ENCODE measurements around the gene TAS2R4. TPM values are rescaled to one million over a fixed set of nuclear protein-coding genes. Genes with fewer than 3 reads are reported as not detected.
"Not testable (repeated sequence)": the region's sequence is repeated elsewhere in the genome, so short reads cannot be mapped to it uniquely, and the experiment has no call there.

Gene TAS2R4
- total RNA-seq, 1 donor from 2014 or later: 0.40 TPM

DNA sequence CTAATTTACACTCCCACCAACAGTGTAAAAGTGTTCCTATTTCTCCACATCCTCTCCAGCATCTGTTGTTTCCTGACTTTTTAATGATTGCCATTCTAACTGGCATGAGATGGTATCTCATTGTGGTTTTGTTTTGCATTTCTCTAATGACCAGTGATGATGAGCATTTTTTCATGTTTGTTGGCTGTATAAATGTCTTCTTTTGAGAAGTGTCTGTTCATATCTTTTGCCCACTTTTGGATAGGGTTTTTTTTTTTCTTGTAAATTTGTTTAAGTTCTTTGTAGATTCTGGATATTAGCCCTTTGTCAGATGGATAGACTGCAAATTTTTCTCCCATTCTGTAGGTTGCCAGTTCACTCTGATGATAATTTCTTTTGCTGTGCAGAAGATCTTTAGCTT, 46.0 kb downstream of the TAS2R4 start:
- not testable (repeated sequence) for ATAC-seq; DNase-seq (ENCODE audit: low spot score)

Other genes with a start within 250 kb of the TAS2R4 start
- gene AGK, start 225.3 kb upstream of the TAS2R4 start, total RNA-seq: 8.7 TPM
- gene DENND11, start 74.5 kb upstream of the TAS2R4 start, total RNA-seq: 29.8 TPM
- gene WEE2, start 68.3 kb upstream of the TAS2R4 start, total RNA-seq: not detected
- gene SSBP1, start 38.3 kb upstream of the TAS2R4 start, total RNA-seq: 36.7 TPM
- gene TAS2R3, start 12.6 kb upstream of the TAS2R4 start, total RNA-seq: 0.58 TPM
- 0.45 TPM for gene TAS2R5, start 13.5 kb downstream of the TAS2R4 start, total RNA-seq
- not detected for gene PRSS37, start 64.8 kb downstream of the TAS2R4 start, total RNA-seq
- not detected for gene OR9A4, start 139.7 kb downstream of the TAS2R4 start, total RNA-seq
- 0.18 TPM for gene CLEC5A, start 170.3 kb downstream of the TAS2R4 start, total RNA-seq
- gene TAS2R38, start 197.1 kb downstream of the TAS2R4 start, total RNA-seq: not detected
- gene MGAM, start 219.2 kb downstream of the TAS2R4 start, total RNA-seq: 0.40 TPM

Measured in left lobe of liver (tissue), 2 donors.